SH-SY5Y (cell line): ENCODE measurements around the gene FNDC11.

Experiments
- GATA2 ChIP-seq: IDR thresholded peaks from 2 replicates; pipeline ENCODE4 v1.6.1; 2011; ENCODE audit warnings: mild to moderate bottlenecking, low read depth, low read length
- GATA3 ChIP-seq: IDR thresholded peaks from 2 replicates; pipeline ENCODE4 v1.6.1; 2011; ENCODE audit warnings: low read depth, mild to moderate bottlenecking, low read length, moderate library complexity

FNDC11 gene

GRCh38 chr20:63553933-63554290 is at the start of gene FNDC11:
FNDC11 (plus strand) TSS chr20:63554159; CDS start chr20:63555664, 1,505 bp downstream.
- TF ChIP-seq GATA3 (no peak), GATA2 (no peak)

GRCh38 chr20:63504642-63505041 is 49.3 kb upstream of the FNDC11 start:
- TF ChIP-seq GATA2 (no peak), GATA3 (no peak)

GRCh38 chr20:63505281-63505680 is 48.7 kb upstream of the FNDC11 start:
- TF ChIP-seq GATA2 (no peak), GATA3 (no peak)

GRCh38 chr20:63505723-63506122 is 48.2 kb upstream of the FNDC11 start:
- TF ChIP-seq GATA3 (no peak), GATA2 (no peak)

GRCh38 chr20:63507083-63507743 is 46.7 kb upstream of the FNDC11 start:
- TF ChIP-seq GATA3 (no peak), GATA2 (no peak)

- TF ChIP-seq GATA2 (no peak), GATA3 (no peak)
These were observed 45.7 kb upstream of the FNDC11 start for GRCh38 chr20:63508072-63508768.

- TF ChIP-seq GATA2: no peak
- TF ChIP-seq GATA3: no peak
These were observed 44.8 kb upstream of the FNDC11 start for GRCh38 chr20:63509088-63509564.

GRCh38 chr20:63513207-63513606 is 40.8 kb upstream of the FNDC11 start:
- no peak for TF ChIP-seq GATA3
- TF ChIP-seq GATA2: no peak

- TF ChIP-seq GATA3: no peak
- TF ChIP-seq GATA2: no peak
These were observed 36.3 kb upstream of the FNDC11 start for GRCh38 chr20:63517376-63518309.

GRCh38 chr20:63518351-63518861 is 35.6 kb upstream of the FNDC11 start:
- TF ChIP-seq GATA3: no peak
- TF ChIP-seq GATA2: no peak

- TF ChIP-seq GATA2 (no peak), GATA3 (no peak)
These were observed 34.9 kb upstream of the FNDC11 start for GRCh38 chr20:63518946-63519667.

GRCh38 chr20:63519668-63520503 is 34.1 kb upstream of the FNDC11 start:
- TF ChIP-seq GATA2: no peak
- TF ChIP-seq GATA3: no peak

- TF ChIP-seq GATA2: no peak
- no peak for TF ChIP-seq GATA3
These were observed 33.4 kb upstream of the FNDC11 start, which contains the start of gene PPDPF for GRCh38 chr20:63520504-63520933. PPDPF (plus strand) TSS chr20:63520765; CDS start chr20:63521309, 544 bp downstream.
